Endothelial cell of umbilical vein (primary cell): ENCODE measurements around the gene C1QL2.

Experiments used
- EZH2 ChIP-seq: IDR thresholded peaks from 2 replicates; pipeline ENCODE4 v1.6.1; 2012; ENCODE audit warnings: borderline replicate concordance, low read depth, mild to moderate bottlenecking, moderate library complexity, low read length, inconsistent platforms; ENCODE audit not compliant: severe bottlenecking
- GATA2 ChIP-seq: IDR thresholded peaks from 2 replicates; pipeline ENCODE4 v1.7.0; 2011; ENCODE audit warnings: low read depth, mild to moderate bottlenecking, moderate library complexity, mixed read lengths, low read length; ENCODE audit not compliant: insufficient read length, insufficient read depth
- JUN ChIP-seq: IDR thresholded peaks from 2 replicates; pipeline ENCODE4 v1.6.1; 2011; ENCODE audit warnings: borderline replicate concordance, low read depth; ENCODE audit not compliant: insufficient read length, insufficient read depth
- POLR2A ChIP-seq: IDR thresholded peaks from 2 replicates; pipeline ENCODE4 v1.6.1; 2012; ENCODE audit warnings: low read depth, mild to moderate bottlenecking, control low read depth, low read length
- TF ChIP-seq, protein P1 (sequence below), 2 donors: IDR thresholded peaks; 1 replicate in 1 of 2; 2 replicates in 1 of 2; pipeline ENCODE4 v1.5.1; 2011; ENCODE audit warnings: low read length in 2 of 2, mild to moderate bottlenecking in 2 of 2, moderate library complexity in 2 of 2, control low read depth in 1 of 2, inconsistent platforms in 1 of 2, low read depth in 1 of 2; ENCODE audit not compliant: insufficient read depth in 1 of 2; ENCODE audit errors: extremely low read depth in 1 of 2
- TF ChIP-seq, protein P2 (sequence below): IDR thresholded peaks from 2 replicates; pipeline ENCODE4 v1.6.1; 2011; ENCODE audit not compliant: insufficient read depth, insufficient read length

DNA sequence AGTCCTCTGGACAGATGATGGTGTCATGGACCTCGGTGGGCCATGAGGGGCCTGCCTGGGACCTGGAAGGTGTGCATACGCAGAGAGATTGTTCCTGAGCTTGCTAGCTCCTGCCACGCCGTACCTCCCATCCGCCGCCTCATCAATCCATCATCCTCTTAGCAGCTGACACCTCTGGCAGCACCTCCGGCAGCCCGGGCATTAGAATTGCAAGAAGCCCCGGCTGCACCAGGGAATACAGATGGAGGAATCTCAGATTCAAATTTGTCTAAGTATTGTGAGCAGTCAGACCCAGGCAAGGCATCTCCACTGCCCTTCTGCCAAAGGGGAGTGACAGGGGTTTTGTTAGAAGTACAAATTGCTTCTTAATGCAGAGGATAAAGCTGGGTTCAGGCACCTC is 4.5 kb downstream of the C1QL2 start:
- TF ChIP-seq POLR2A (no peak), GATA2 (no peak), EZH2 (no peak), JUN (no peak)
- TF ChIP-seq, protein P1, sequence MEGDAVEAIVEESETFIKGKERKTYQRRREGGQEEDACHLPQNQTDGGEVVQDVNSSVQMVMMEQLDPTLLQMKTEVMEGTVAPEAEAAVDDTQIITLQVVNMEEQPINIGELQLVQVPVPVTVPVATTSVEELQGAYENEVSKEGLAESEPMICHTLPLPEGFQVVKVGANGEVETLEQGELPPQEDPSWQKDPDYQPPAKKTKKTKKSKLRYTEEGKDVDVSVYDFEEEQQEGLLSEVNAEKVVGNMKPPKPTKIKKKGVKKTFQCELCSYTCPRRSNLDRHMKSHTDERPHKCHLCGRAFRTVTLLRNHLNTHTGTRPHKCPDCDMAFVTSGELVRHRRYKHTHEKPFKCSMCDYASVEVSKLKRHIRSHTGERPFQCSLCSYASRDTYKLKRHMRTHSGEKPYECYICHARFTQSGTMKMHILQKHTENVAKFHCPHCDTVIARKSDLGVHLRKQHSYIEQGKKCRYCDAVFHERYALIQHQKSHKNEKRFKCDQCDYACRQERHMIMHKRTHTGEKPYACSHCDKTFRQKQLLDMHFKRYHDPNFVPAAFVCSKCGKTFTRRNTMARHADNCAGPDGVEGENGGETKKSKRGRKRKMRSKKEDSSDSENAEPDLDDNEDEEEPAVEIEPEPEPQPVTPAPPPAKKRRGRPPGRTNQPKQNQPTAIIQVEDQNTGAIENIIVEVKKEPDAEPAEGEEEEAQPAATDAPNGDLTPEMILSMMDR (IDR thresholded peaks at IDR 0.05; ENCODE audit: extremely low read depth in 1 of 2, insufficient read depth in 1 of 2, low read depth in 1 of 2, low read length in 2 of 2): no peak
- TF ChIP-seq, protein P2, sequence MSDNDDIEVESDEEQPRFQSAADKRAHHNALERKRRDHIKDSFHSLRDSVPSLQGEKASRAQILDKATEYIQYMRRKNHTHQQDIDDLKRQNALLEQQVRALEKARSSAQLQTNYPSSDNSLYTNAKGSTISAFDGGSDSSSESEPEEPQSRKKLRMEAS: no peak
